SU-DHL-6 (cell line): ENCODE measurements around the gene MED26.
A peak's percentile ranks its signal among the peaks of the same experiment; 100 is the strongest.

Experiments
- H2AFZ ChIP-seq: fragments of 200-600 bp; sonication (generic); 2 replicates; pipeline ENCODE4 v1.6.1; 2014; ENCODE audit warnings: low read depth, mild to moderate bottlenecking, moderate library complexity, mixed read lengths, antibody characterized with exemption, low read length; ENCODE audit not compliant: severe bottlenecking
- H3F3A ChIP-seq: fragments of 200-600 bp; shearing (Covaris generic); 2 replicates; pipeline ENCODE4 v1.6.0; 2016; ENCODE audit warnings: antibody characterized with exemption, mild to moderate bottlenecking; ENCODE audit not compliant: insufficient read depth
- H3K27ac ChIP-seq: fragments of 200-600 bp; sonication (generic); 2 replicates; pipeline ENCODE4 v1.5.1; 2016; ENCODE audit warnings: low read depth, mild to moderate bottlenecking, low read length, moderate library complexity, mixed read lengths
- H3K27me3 ChIP-seq: fragments of 200-600 bp; sonication (generic), shearing (Covaris generic); 2 replicates; pipeline ENCODE4 v1.6.0; 2014; ENCODE audit warnings: mild to moderate bottlenecking, low read length
- H3K36me3 ChIP-seq: fragments of 200-600 bp; sonication (generic); 2 replicates; pipeline ENCODE4 v1.6.1; 2014; ENCODE audit warnings: mild to moderate bottlenecking, low read length, mixed read lengths
- H3K4me2 ChIP-seq: fragments of 300-600, 200-600 bp; shearing (Covaris generic), sonication (generic); 2 replicates; pipeline ENCODE4 v1.6.0; 2014; ENCODE audit warnings: low read length, low read depth, mild to moderate bottlenecking; ENCODE audit not compliant: poor library complexity, severe bottlenecking
- H3K4me3 ChIP-seq: fragments of 200-600 bp; sonication (generic); 2 replicates; pipeline ENCODE4 v1.5.1; 2014; ENCODE audit warnings: antibody characterized with exemption, low read length, mild to moderate bottlenecking, mixed read lengths; ENCODE audit not compliant: insufficient read depth, poor library complexity, severe bottlenecking
- H3K79me2 ChIP-seq: fragments of 200-600 bp; sonication (generic); 2 replicates; pipeline ENCODE4 v1.6.1; 2014; ENCODE audit warnings: mild to moderate bottlenecking, low read length, moderate library complexity; ENCODE audit not compliant: insufficient read depth
- H3K9ac ChIP-seq: fragments of 200-600 bp; sonication (generic); 2 replicates; pipeline ENCODE4 v1.7.0; 2014; ENCODE audit warnings: mild to moderate bottlenecking, low read length
- H3K9me2 ChIP-seq: fragments of 200-600 bp; sonication (generic); replicated peaks from 2 replicates; pipeline ENCODE4 v1.6.1; 2014; ENCODE audit warnings: low read length; ENCODE audit not compliant: insufficient read depth
- H3K9me3 ChIP-seq: fragments of 200-600 bp; sonication (generic); 2 replicates; pipeline ENCODE4 v1.6.1; 2014; ENCODE audit warnings: low read length, mixed read lengths; ENCODE audit not compliant: insufficient read depth
- H4K20me1 ChIP-seq: fragments of 200-600 bp; sonication (generic); 2 replicates; pipeline ENCODE4 v1.6.1; 2014; ENCODE audit warnings: low read depth, mild to moderate bottlenecking, antibody characterized with exemption, low read length, moderate library complexity, mixed read lengths
- CTCF ChIP-seq: fragments of 200-600 bp; sonication (generic); IDR thresholded peaks from one replicate; pipeline ENCODE4 v1.5.1; 2017; ENCODE audit warnings: antibody characterized with exemption, mild to moderate bottlenecking, low read length, moderate library complexity; ENCODE audit not compliant: insufficient read depth, poor library complexity, severe bottlenecking
- EZH2phosphoT487 ChIP-seq: fragments of 200-600 bp; sonication (generic), shearing (Covaris generic); conservative IDR thresholded peaks from 2 replicates; pipeline ENCODE4 v1.6.1; 2018; ENCODE audit warnings: mild to moderate bottlenecking, antibody characterized with exemption, low read length, moderate library complexity, mixed read lengths

The MED26 gene

GRCh38 chr19:16573925-16574324, 54.1 kb downstream of the MED26 start:
- Histone ChIP-seq H3K36me3 (no peaks in the 10 kb centered on the region), H3K9me2 (no peaks in the 10 kb centered on the region), H3F3A (peaks cover 20% of the 10 kb centered on the region), H4K20me1 (no peaks in the 10 kb centered on the region), H3K4me3 (no peak overlapping the region), H3K27me3 (no peaks in the 10 kb centered on the region), H3K9ac (peak overlapping the region; percentile 71), H2AFZ (no peak overlapping the region), H3K9me3 (no peaks in the 10 kb centered on the region), H3K4me2 (peak overlapping the region; percentile 64), H3K27ac (peak overlapping the region; percentile 29), H3K79me2 (peaks cover 78% of the 10 kb centered on the region)
- no peak for TF ChIP-seq EZH2phosphoT487
- no peak for TF ChIP-seq CTCF

- TF ChIP-seq EZH2phosphoT487 = no peak
- no peak for TF ChIP-seq CTCF
- Histone ChIP-seq H3F3A (peaks cover 20% of the 10 kb centered on the region), H4K20me1 (no peaks in the 10 kb centered on the region), H3K36me3 (no peaks in the 10 kb centered on the region), H3K27me3 (no peaks in the 10 kb centered on the region), H3K79me2 (peaks cover 71% of the 10 kb centered on the region), H3K27ac (peak overlapping the region; percentile 29; the same call in 1 of the 2 replicates), H3K9ac (peak overlapping the region; percentile 71), H3K4me2 (peak overlapping the region; percentile 64), H3K4me3 (peak overlapping the region; percentile 81), H3K9me2 (no peaks in the 10 kb centered on the region), H2AFZ (no peak overlapping the region), H3K9me3 (no peaks in the 10 kb centered on the region)
Measured at GRCh38 chr19:16573296-16573695, 54.7 kb downstream of the MED26 start.

DNA sequence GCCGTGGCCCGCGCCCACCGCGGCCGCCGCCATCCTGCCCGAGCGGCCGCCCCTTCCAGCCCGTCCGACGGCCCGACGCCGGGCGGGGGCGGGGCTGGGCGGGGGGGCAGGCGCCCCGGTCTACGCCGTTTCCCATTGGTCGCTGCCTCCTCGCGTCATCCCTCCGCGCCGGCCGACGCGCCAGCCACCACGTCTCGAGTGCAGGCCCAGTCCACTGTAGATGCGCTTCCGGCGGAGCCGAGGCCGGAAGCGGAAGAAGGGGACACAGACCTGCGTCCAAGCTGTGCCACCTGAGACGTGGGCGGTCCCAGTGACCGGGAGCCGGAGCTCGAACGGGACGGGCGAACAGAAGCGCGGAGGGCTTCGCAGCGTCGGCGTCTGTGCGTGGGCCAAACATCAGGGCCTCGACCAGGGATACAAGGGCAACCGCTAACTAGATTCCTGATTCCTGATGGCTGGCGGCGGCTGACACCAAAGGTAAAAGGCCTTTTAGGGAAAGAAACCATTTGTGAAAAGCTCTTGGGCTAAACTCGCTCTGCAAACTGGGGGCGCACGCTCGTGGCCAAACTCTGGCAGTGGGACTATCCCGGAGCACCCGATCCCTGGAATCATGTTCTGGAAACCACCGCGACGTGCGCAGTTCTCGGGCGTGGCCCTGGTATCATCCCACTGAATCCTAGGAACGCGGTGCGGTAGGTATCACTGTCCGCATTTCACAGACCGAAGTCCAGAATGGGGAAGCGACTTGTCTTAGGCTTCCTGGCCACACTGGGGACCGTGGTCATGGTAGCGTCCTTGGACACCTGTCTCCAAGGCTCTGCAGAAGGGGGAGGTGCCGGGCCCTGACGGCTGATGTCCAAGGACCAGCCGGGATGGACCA, 55.4 kb downstream of the MED26 start, which contains the start of gene SLC35E1:
TSS of gene SLC35E1 (minus strand) at position 84 of the 880 bp plus-strand sequence. CDS start at position 33, 51 bp downstream.
- Histone ChIP-seq H3F3A (peaks cover 20% of the 10 kb centered on the region), H3K36me3 (no peaks in the 10 kb centered on the region), H3K4me2 (peak within 1 kb of the TSS; percentile 88), H3K27ac (peak within 1 kb of the TSS; percentile 43), H3K27me3 (no peaks in the 10 kb centered on the region), H3K9me3 (no peaks in the 10 kb centered on the region), H3K9me2 (no peaks in the 10 kb centered on the region), H3K4me3 (peak within 1 kb of the TSS; percentile 83), H3K9ac (peak within 1 kb of the TSS; percentile 82), H3K79me2 (peaks cover 64% of the 10 kb centered on the region), H2AFZ (peak within 1 kb of the TSS; percentile 16), H4K20me1 (no peaks in the 10 kb centered on the region)
- TF ChIP-seq EZH2phosphoT487 = no peak
- no peak for TF ChIP-seq CTCF
